Loucy (cell line): Measurements from ENCODE around the gene FGF8.

Experiments used
- H2AFZ ChIP-seq: fragments of 200-600 bp; sonication (generic); 2 replicates; pipeline ENCODE4 v1.6.0; 2016; ENCODE audit warnings: antibody characterized with exemption, mild to moderate bottlenecking, low read length, moderate library complexity
- H3F3A ChIP-seq: fragments of 200-600 bp; 2 replicates; pipeline ENCODE4 v1.6.0; 2016; ENCODE audit warnings: antibody characterized with exemption, low read depth, mild to moderate bottlenecking
- H3K27me3 ChIP-seq: fragments of 200-600 bp; sonication (generic); 2 replicates; pipeline ENCODE4 v1.6.1; 2014; ENCODE audit warnings: low read length, mild to moderate bottlenecking; ENCODE audit not compliant: insufficient read depth, poor library complexity, severe bottlenecking
- H3K36me3 ChIP-seq: fragments of 200-600 bp; sonication (generic); 2 replicates; pipeline ENCODE4 v1.6.1; 2016; ENCODE audit warnings: low read length; ENCODE audit not compliant: insufficient read depth
- H3K4me1 ChIP-seq: fragments of 200-600 bp; sonication (generic); 2 replicates; pipeline ENCODE4 v1.5.1; 2014; ENCODE audit warnings: low read length, mild to moderate bottlenecking; ENCODE audit not compliant: insufficient read depth, poor library complexity, severe bottlenecking
- H3K4me2 ChIP-seq: fragments of 200-600 bp; sonication (generic); 2 replicates; pipeline ENCODE4 v1.6.0; 2014; ENCODE audit warnings: antibody characterized with exemption, low read length, low read depth, mild to moderate bottlenecking; ENCODE audit not compliant: poor library complexity, severe bottlenecking
- H3K4me3 ChIP-seq: fragments of 200-600 bp; sonication (generic); 2 replicates; pipeline ENCODE4 v1.5.1; 2014; ENCODE audit warnings: low read length, mild to moderate bottlenecking, mixed read lengths; ENCODE audit not compliant: poor library complexity, severe bottlenecking
- H3K79me2 ChIP-seq: fragments of 200-600 bp; sonication (generic); 2 replicates; pipeline ENCODE4 v1.6.1; 2014; ENCODE audit warnings: low read length; ENCODE audit not compliant: insufficient read depth
- H3K9ac ChIP-seq: fragments of 200-600 bp; sonication (generic); 2 replicates; pipeline ENCODE4 v1.6.0; 2014; ENCODE audit warnings: mild to moderate bottlenecking, low read depth, low read length, moderate library complexity; ENCODE audit not compliant: poor library complexity, severe bottlenecking
- H3K9me2 ChIP-seq: fragments of 200-600 bp; sonication (generic); replicated peaks from 2 replicates; pipeline ENCODE4 v1.6.1; 2016; ENCODE audit warnings: low read depth, low read length, mixed read lengths
- H3K9me3 ChIP-seq: fragments of 200-600 bp; sonication (generic); 2 replicates; pipeline ENCODE4 v1.6.1; 2014; ENCODE audit warnings: mild to moderate bottlenecking, antibody characterized with exemption, low read length, low read depth; ENCODE audit not compliant: insufficient read depth
- H4K20me1 ChIP-seq: fragments of 200-600 bp; sonication (generic); 2 replicates; pipeline ENCODE4 v1.6.0; 2014; ENCODE audit warnings: antibody characterized with exemption, low read length, mild to moderate bottlenecking; ENCODE audit not compliant: insufficient read depth, poor library complexity, severe bottlenecking
- EZH2phosphoT487 ChIP-seq: fragments of 200-600 bp; IDR thresholded peaks from 2 replicates; pipeline ENCODE4 v1.6.1; 2018; ENCODE audit warnings: antibody characterized with exemption, mild to moderate bottlenecking, moderate library complexity, borderline replicate concordance
- TF ChIP-seq, protein P1 (sequence below): fragments of 200-600 bp; sonication (generic); conservative IDR thresholded peaks from 2 replicates; pipeline ENCODE4 v1.5.1; 2014; ENCODE audit warnings: mild to moderate bottlenecking, antibody characterized with exemption, low read length

FGF8 gene

DNA sequence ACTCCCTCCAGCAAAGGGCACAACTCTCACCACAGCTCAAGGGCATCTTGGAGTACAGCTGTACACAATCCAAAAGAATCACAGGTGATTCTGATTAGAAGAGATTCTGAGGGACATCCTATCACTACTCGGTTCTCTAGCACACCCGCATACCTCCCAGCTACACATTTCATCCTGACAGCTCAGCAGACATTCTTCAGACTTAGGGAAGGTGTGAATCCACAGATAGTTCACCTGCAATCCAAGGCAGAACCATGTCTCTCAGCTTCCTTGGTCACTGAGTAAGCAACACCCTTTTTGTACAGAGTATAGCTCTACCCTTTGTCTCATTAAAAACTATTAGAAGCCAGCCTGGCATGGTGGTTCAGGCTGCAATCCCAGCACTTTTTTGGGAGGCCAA lies 54.1 kb downstream of the FGF8 start:
- Histone ChIP-seq H3K9me3 (no peaks in the 10 kb centered on the region), H3K36me3 (no peaks in the 10 kb centered on the region), H3K79me2 (no peaks in the 10 kb centered on the region), H4K20me1 (no peaks in the 10 kb centered on the region), H3K27me3 (no peaks in the 10 kb centered on the region), H3K4me2 (no peak overlapping the region), H2AFZ (no peak overlapping the region), H3K9me2 (no peaks in the 10 kb centered on the region), H3F3A (no peaks in the 10 kb centered on the region), H3K4me3 (no peak overlapping the region), H3K9ac (no peak overlapping the region), H3K4me1 (no peaks in the 10 kb centered on the region)
- TF ChIP-seq, protein P1, sequence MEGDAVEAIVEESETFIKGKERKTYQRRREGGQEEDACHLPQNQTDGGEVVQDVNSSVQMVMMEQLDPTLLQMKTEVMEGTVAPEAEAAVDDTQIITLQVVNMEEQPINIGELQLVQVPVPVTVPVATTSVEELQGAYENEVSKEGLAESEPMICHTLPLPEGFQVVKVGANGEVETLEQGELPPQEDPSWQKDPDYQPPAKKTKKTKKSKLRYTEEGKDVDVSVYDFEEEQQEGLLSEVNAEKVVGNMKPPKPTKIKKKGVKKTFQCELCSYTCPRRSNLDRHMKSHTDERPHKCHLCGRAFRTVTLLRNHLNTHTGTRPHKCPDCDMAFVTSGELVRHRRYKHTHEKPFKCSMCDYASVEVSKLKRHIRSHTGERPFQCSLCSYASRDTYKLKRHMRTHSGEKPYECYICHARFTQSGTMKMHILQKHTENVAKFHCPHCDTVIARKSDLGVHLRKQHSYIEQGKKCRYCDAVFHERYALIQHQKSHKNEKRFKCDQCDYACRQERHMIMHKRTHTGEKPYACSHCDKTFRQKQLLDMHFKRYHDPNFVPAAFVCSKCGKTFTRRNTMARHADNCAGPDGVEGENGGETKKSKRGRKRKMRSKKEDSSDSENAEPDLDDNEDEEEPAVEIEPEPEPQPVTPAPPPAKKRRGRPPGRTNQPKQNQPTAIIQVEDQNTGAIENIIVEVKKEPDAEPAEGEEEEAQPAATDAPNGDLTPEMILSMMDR: no peak
- no peak for TF ChIP-seq EZH2phosphoT487

GRCh38 chr10:101720606-101721230 lies 55.2 kb downstream of the FGF8 start:
- Histone ChIP-seq H3K9me3 (no peaks in the 10 kb centered on the region), H3K27me3 (no peaks in the 10 kb centered on the region), H3K4me2 (no peak overlapping the region), H3K79me2 (no peaks in the 10 kb centered on the region), H3K9ac (no peak overlapping the region), H4K20me1 (no peaks in the 10 kb centered on the region), H3F3A (no peaks in the 10 kb centered on the region), H2AFZ (no peak overlapping the region), H3K9me2 (no peaks in the 10 kb centered on the region), H3K36me3 (no peaks in the 10 kb centered on the region), H3K4me3 (no peak overlapping the region), H3K4me1 (no peaks in the 10 kb centered on the region)
- TF ChIP-seq, protein P1: no peak
- TF ChIP-seq EZH2phosphoT487: no peak
